Measurements from ENCODE around the gene BRD9. TPM values are rescaled to one million over a fixed set of nuclear protein-coding genes. Genes with fewer than 3 reads are reported as not detected.
"Not testable (repeated sequence)": the region's sequence is repeated elsewhere in the genome, so short reads cannot be mapped to it uniquely, and the experiment has no call there.

BRD9 gene
- total RNA-seq, 2 donors from 2014 or later, result 58.2 to 67.9 TPM

- DNase-seq, result peak; percentile 38
Measured at GRCh38 chr5:840118-840973, 52.3 kb downstream of the BRD9 start.

GRCh38 chr5:838431-838851 lies 54.2 kb downstream of the BRD9 start:
- TF ChIP-seq CTCF (conservative IDR thresholded peaks at IDR 0.05), result peak; percentile 30

More at GRCh38 chr5:840118-840973, 52.3 kb downstream of the BRD9 start:
- H3K4me3 Mint-ChIP-seq; H3K9ac ChIP-seq (ENCODE audit: extremely low read depth, low read length, poor library complexity, severe bottlenecking); H3K4me3 ChIP-seq (ENCODE audit: low read length); H3K27ac ChIP-seq (ENCODE audit: low read depth, low read length); H3K36me3 Mint-ChIP-seq (ENCODE audit: low read depth); H3K27me3 ChIP-seq (ENCODE audit: control insufficient read depth, insufficient read depth, low read length, poor library complexity, severe bottlenecking); H3K27me3 Mint-ChIP-seq (ENCODE audit: insufficient read depth); H3K36me3 ChIP-seq (ENCODE audit: control insufficient read depth, insufficient read depth, low read length); H3K9me3 ChIP-seq (ENCODE audit: control insufficient read depth, low read length); H3K4me1 ChIP-seq (ENCODE audit: control insufficient read depth, insufficient read depth, low read length); H3K9me3 Mint-ChIP-seq; H3K4me1 Mint-ChIP-seq: not testable (repeated sequence)
- 88 to 95% methylated on average over 12 to 21 of the region's 21 CpGs for WGBS, 2 experiments (ENCODE audit: insufficient coverage in 1 of 2, insufficient read length in 1 of 2)
- peak overlapping the region; percentile 33 for H3K27ac Mint-ChIP-seq

GRCh38 chr5:837621-838121 lies 54.9 kb downstream of the BRD9 start:
- H3K27me3 Mint-ChIP-seq (ENCODE audit: insufficient read depth); H3K27ac ChIP-seq (ENCODE audit: low read depth, low read length); H3K9me3 Mint-ChIP-seq; H3K36me3 Mint-ChIP-seq (ENCODE audit: low read depth); H3K27me3 ChIP-seq (ENCODE audit: control insufficient read depth, insufficient read depth, low read length, poor library complexity, severe bottlenecking); H3K4me3 Mint-ChIP-seq; H3K4me3 ChIP-seq (ENCODE audit: low read length); H3K4me1 ChIP-seq (ENCODE audit: control insufficient read depth, insufficient read depth, low read length); H3K27ac Mint-ChIP-seq; H3K9ac ChIP-seq (ENCODE audit: extremely low read depth, low read length, poor library complexity, severe bottlenecking); H3K36me3 ChIP-seq (ENCODE audit: control insufficient read depth, insufficient read depth, low read length); H3K9me3 ChIP-seq (ENCODE audit: control insufficient read depth, low read length); H3K4me1 Mint-ChIP-seq: not testable (repeated sequence)
- DNase-seq, result peak; percentile 25
- WGBS, 2 experiments (ENCODE audit: insufficient coverage in 1 of 2, insufficient read length in 1 of 2), result 90 to 95% methylated on average over 4 to 14 of the region's 14 CpGs

More at GRCh38 chr5:838431-838851, 54.2 kb downstream of the BRD9 start:
- H3K27me3 Mint-ChIP-seq (ENCODE audit: insufficient read depth); H3K4me1 Mint-ChIP-seq; H3K27me3 ChIP-seq (ENCODE audit: control insufficient read depth, insufficient read depth, low read length, poor library complexity, severe bottlenecking); H3K4me1 ChIP-seq (ENCODE audit: control insufficient read depth, insufficient read depth, low read length); H3K36me3 ChIP-seq (ENCODE audit: control insufficient read depth, insufficient read depth, low read length); H3K36me3 Mint-ChIP-seq (ENCODE audit: low read depth); H3K9me3 Mint-ChIP-seq; H3K27ac ChIP-seq (ENCODE audit: low read depth, low read length); H3K4me3 ChIP-seq (ENCODE audit: low read length); H3K4me3 Mint-ChIP-seq; H3K27ac Mint-ChIP-seq; H3K9ac ChIP-seq (ENCODE audit: extremely low read depth, low read length, poor library complexity, severe bottlenecking); H3K9me3 ChIP-seq (ENCODE audit: control insufficient read depth, low read length): not testable (repeated sequence)
- WGBS, 2 experiments (ENCODE audit: insufficient coverage in 1 of 2, insufficient read length in 1 of 2), result 94 to 100% methylated on average over 3 to 10 of the region's 10 CpGs
- DNase-seq, result peak; percentile 74

GRCh38 chr5:835933-836612 lies 56.5 kb downstream of the BRD9 start:
- H3K4me3 ChIP-seq (ENCODE audit: low read length); H3K4me3 Mint-ChIP-seq; H3K9me3 Mint-ChIP-seq; H3K36me3 Mint-ChIP-seq (ENCODE audit: low read depth); H3K27me3 ChIP-seq (ENCODE audit: control insufficient read depth, insufficient read depth, low read length, poor library complexity, severe bottlenecking); H3K4me1 ChIP-seq (ENCODE audit: control insufficient read depth, insufficient read depth, low read length); H3K9ac ChIP-seq (ENCODE audit: extremely low read depth, low read length, poor library complexity, severe bottlenecking); H3K9me3 ChIP-seq (ENCODE audit: control insufficient read depth, low read length); H3K4me1 Mint-ChIP-seq; H3K36me3 ChIP-seq (ENCODE audit: control insufficient read depth, insufficient read depth, low read length); H3K27ac ChIP-seq (ENCODE audit: low read depth, low read length); H3K27me3 Mint-ChIP-seq (ENCODE audit: insufficient read depth); H3K27ac Mint-ChIP-seq: not testable (repeated sequence)
- DNase-seq, result peak; percentile 38
- 93 to 98% methylated on average over 5 to 7 of the region's 7 CpGs for WGBS, 2 experiments (ENCODE audit: insufficient coverage in 1 of 2, insufficient read length in 1 of 2)

GRCh38 chr5:834013-834412 lies 58.6 kb downstream of the BRD9 start:
- H3K4me1 Mint-ChIP-seq; H3K4me1 ChIP-seq (ENCODE audit: control insufficient read depth, insufficient read depth, low read length); H3K36me3 ChIP-seq (ENCODE audit: control insufficient read depth, insufficient read depth, low read length); DNase-seq; H3K4me3 ChIP-seq (ENCODE audit: low read length); H3K9me3 ChIP-seq (ENCODE audit: control insufficient read depth, low read length); H3K27me3 ChIP-seq (ENCODE audit: control insufficient read depth, insufficient read depth, low read length, poor library complexity, severe bottlenecking); H3K36me3 Mint-ChIP-seq (ENCODE audit: low read depth); H3K27ac Mint-ChIP-seq; H3K27me3 Mint-ChIP-seq (ENCODE audit: insufficient read depth); H3K9ac ChIP-seq (ENCODE audit: extremely low read depth, low read length, poor library complexity, severe bottlenecking); H3K4me3 Mint-ChIP-seq; H3K27ac ChIP-seq (ENCODE audit: low read depth, low read length); H3K9me3 Mint-ChIP-seq: not testable (repeated sequence)
- 91% methylated on average over 2 of the region's 2 CpGs; no CpG with 5 or more reads in 1 of the 2 experiments for WGBS, 2 experiments (ENCODE audit: insufficient coverage in 1 of 2, insufficient read length in 1 of 2)

GRCh38 chr5:828194-828593 lies 64.4 kb downstream of the BRD9 start:
- not testable (repeated sequence) for H3K9ac ChIP-seq (ENCODE audit: extremely low read depth, low read length, poor library complexity, severe bottlenecking); H3K9me3 Mint-ChIP-seq; H3K4me3 ChIP-seq (ENCODE audit: low read length); DNase-seq; H3K4me1 Mint-ChIP-seq; H3K4me3 Mint-ChIP-seq; H3K36me3 Mint-ChIP-seq (ENCODE audit: low read depth); H3K27me3 Mint-ChIP-seq (ENCODE audit: insufficient read depth); H3K9me3 ChIP-seq (ENCODE audit: control insufficient read depth, low read length); H3K36me3 ChIP-seq (ENCODE audit: control insufficient read depth, insufficient read depth, low read length); H3K27ac ChIP-seq (ENCODE audit: low read depth, low read length); H3K27ac Mint-ChIP-seq; H3K27me3 ChIP-seq (ENCODE audit: control insufficient read depth, insufficient read depth, low read length, poor library complexity, severe bottlenecking); H3K4me1 ChIP-seq (ENCODE audit: control insufficient read depth, insufficient read depth, low read length)
- 97% methylated on average over 18 of the region's 19 CpGs; no CpG with 5 or more reads in 1 of the 2 experiments for WGBS, 2 experiments (ENCODE audit: insufficient coverage in 1 of 2, insufficient read length in 1 of 2)
